ENCODE results near the gene PLD5. TPM values are rescaled to one million over a fixed set of nuclear protein-coding genes. Genes with fewer than 3 reads are reported as not detected.

PLD5 gene
- polyA plus RNA-seq, 3 donors = not detected

DNA sequence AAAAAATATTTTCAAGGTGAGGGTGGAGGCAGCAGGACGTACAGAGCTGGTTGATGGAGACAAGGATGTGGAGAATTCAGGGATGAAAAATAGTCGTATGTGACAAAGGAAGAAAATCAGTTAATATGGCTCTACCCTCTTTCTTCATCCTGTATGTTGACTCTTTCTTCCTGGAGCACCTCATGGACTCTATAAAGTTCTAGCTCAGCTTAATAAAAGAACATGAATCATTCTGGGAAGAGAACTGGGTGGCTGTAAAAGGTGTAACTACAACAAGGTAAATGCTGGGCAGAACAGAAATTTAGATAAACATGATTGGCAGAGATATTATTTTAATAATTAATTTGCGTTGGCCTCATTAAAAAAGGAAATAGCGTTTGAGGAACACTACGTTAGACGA is 283.8 kb downstream of the PLD5 start:
- Mint-ChIP-seq H3K36me3 (no peaks in the 10 kb centered on the region), H3K4me1 (no peaks in the 10 kb centered on the region), H3K4me3 (no peak overlapping the region), H3K9me3 (peaks cover 0 to 3% (median 0%) of the 10 kb centered on the region in 7 donors), H3K27me3 (ENCODE audit: low read depth in 3 of 3) (peaks cover 0 to 1% (median 1%) of the 10 kb centered on the region in 3 donors), H3K27ac (no peak overlapping the region)
- H3K27me3 ChIP-seq (ENCODE audit: control insufficient read depth in 2 of 2, insufficient read depth in 2 of 2, low read length in 2 of 2) = no peaks in the 10 kb centered on the region
- TF ChIP-seq, protein P1, sequence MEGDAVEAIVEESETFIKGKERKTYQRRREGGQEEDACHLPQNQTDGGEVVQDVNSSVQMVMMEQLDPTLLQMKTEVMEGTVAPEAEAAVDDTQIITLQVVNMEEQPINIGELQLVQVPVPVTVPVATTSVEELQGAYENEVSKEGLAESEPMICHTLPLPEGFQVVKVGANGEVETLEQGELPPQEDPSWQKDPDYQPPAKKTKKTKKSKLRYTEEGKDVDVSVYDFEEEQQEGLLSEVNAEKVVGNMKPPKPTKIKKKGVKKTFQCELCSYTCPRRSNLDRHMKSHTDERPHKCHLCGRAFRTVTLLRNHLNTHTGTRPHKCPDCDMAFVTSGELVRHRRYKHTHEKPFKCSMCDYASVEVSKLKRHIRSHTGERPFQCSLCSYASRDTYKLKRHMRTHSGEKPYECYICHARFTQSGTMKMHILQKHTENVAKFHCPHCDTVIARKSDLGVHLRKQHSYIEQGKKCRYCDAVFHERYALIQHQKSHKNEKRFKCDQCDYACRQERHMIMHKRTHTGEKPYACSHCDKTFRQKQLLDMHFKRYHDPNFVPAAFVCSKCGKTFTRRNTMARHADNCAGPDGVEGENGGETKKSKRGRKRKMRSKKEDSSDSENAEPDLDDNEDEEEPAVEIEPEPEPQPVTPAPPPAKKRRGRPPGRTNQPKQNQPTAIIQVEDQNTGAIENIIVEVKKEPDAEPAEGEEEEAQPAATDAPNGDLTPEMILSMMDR (IDR thresholded peaks at IDR 0.05) = no peak
- H3K4me3 ChIP-seq (replicated peaks in 1 of 3; ENCODE audit: low read depth in 2 of 3, low read length in 3 of 3) = no peak overlapping the region
- intact Hi-C loops (cut with micrococcal nuclease) = no loop called here
- H3K9me3 ChIP-seq (replicated peaks in 1 of 2; ENCODE audit: control insufficient read depth in 1 of 2, insufficient read depth in 1 of 2, low read length in 2 of 2) = no peaks in the 10 kb centered on the region
- 94% methylated on average over 4 of the region's 6 CpGs for WGBS (ENCODE audit: insufficient coverage)
- no peak overlapping the region for H2AFZ ChIP-seq (ENCODE audit: insufficient read depth, low read depth, low read length, poor library complexity, severe bottlenecking)
- H3K9ac ChIP-seq (ENCODE audit: insufficient read depth, low read length, poor library complexity, severe bottlenecking) = no peak overlapping the region
- H3K27ac ChIP-seq (ENCODE audit: low read depth in 1 of 2, low read length in 2 of 2) = no peak overlapping the region
- H3K36me3 ChIP-seq (replicated peaks in 1 of 2; ENCODE audit: control insufficient read depth in 1 of 2, insufficient read depth in 2 of 2, low read length in 2 of 2) = no peaks in the 10 kb centered on the region
- no peaks in the 10 kb centered on the region for H3K79me2 ChIP-seq (ENCODE audit: insufficient read depth, low read length)
- H3K4me2 ChIP-seq (replicated peaks; ENCODE audit: extremely low read depth, low read length, poor library complexity, severe bottlenecking) = no peak overlapping the region
- DNase-seq = no peak
- H4K20me1 ChIP-seq (ENCODE audit: insufficient read depth, low read length) = no peaks in the 10 kb centered on the region
- no peaks in the 10 kb centered on the region for H3K4me1 ChIP-seq (ENCODE audit: control insufficient read depth in 1 of 2, insufficient read depth in 2 of 2, low read length in 2 of 2)

DNA sequence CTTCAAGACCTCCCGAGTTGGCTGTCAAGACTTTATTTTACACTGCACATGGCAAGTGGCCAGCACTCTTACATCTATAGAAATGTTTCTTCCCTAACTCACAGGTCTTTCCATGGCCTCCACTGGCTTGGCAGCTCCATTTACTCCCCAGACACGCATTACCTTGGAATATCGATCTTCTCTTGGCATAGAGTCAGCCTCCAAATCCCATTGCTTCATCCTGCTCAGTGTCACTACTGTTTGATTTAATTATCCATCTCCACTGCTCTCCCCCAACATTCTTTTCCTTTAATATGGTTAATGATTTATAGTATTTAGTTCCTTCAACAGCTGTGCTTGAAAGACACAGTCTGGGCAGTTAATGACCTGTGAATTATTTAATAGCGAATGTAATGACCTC is 284.4 kb downstream of the PLD5 start:
- no peak overlapping the region for H3K4me3 ChIP-seq (replicated peaks in 1 of 3; ENCODE audit: low read depth in 2 of 3, low read length in 3 of 3)
- Mint-ChIP-seq H3K4me1 (no peaks in the 10 kb centered on the region), H3K4me3 (no peak overlapping the region), H3K9me3 (peaks cover 0 to 3% (median 0%) of the 10 kb centered on the region in 7 donors), H3K27me3 (ENCODE audit: low read depth in 3 of 3) (peaks cover 0 to 1% (median 1%) of the 10 kb centered on the region in 3 donors), H3K27ac (no peak overlapping the region), H3K36me3 (no peaks in the 10 kb centered on the region)
- no peaks in the 10 kb centered on the region for H3K27me3 ChIP-seq (ENCODE audit: control insufficient read depth in 2 of 2, insufficient read depth in 2 of 2, low read length in 2 of 2)
- H4K20me1 ChIP-seq (ENCODE audit: insufficient read depth, low read length) = no peaks in the 10 kb centered on the region
- H3K36me3 ChIP-seq (replicated peaks in 1 of 2; ENCODE audit: control insufficient read depth in 1 of 2, insufficient read depth in 2 of 2, low read length in 2 of 2) = no peaks in the 10 kb centered on the region
- TF ChIP-seq, protein P1 (IDR thresholded peaks at IDR 0.05) = no peak
- H3K27ac ChIP-seq (ENCODE audit: low read depth in 1 of 2, low read length in 2 of 2) = no peak overlapping the region
- H3K4me2 ChIP-seq (replicated peaks; ENCODE audit: extremely low read depth, low read length, poor library complexity, severe bottlenecking) = no peak overlapping the region
- no peak overlapping the region for H2AFZ ChIP-seq (ENCODE audit: insufficient read depth, low read depth, low read length, poor library complexity, severe bottlenecking)
- 87% methylated on average over 3 of the region's 4 CpGs for WGBS (ENCODE audit: insufficient coverage)
- H3K79me2 ChIP-seq (ENCODE audit: insufficient read depth, low read length) = no peaks in the 10 kb centered on the region
- no peak overlapping the region for H3K9ac ChIP-seq (ENCODE audit: insufficient read depth, low read length, poor library complexity, severe bottlenecking)
- DNase-seq = no peak
- no peaks in the 10 kb centered on the region for H3K9me3 ChIP-seq (replicated peaks in 1 of 2; ENCODE audit: control insufficient read depth in 1 of 2, insufficient read depth in 1 of 2, low read length in 2 of 2)
- intact Hi-C loops (cut with micrococcal nuclease) = no loop called here
- no peaks in the 10 kb centered on the region for H3K4me1 ChIP-seq (ENCODE audit: control insufficient read depth in 1 of 2, insufficient read depth in 2 of 2, low read length in 2 of 2)
